ENCODE measurements around the gene TPBGL.

GRCh38 chr11:75272391-75272790 lies 31.8 kb downstream of the TPBGL start:
- TF ChIP-seq CTCF (conservative IDR thresholded peaks at IDR 0.05; ENCODE audit: low read depth, low read length) (no peak), CHD1 (IDR thresholded peaks at IDR 0.05; ENCODE audit: low read depth, low read length) (no peak), POLR2A (IDR thresholded peaks at IDR 0.05; ENCODE audit: low read depth, low read length) (no peak), RAD21 (IDR thresholded peaks at IDR 0.05; ENCODE audit: low read length) (no peak), CEBPB (IDR thresholded peaks at IDR 0.05; ENCODE audit: low read depth, low read length) (no peak), USF2 (IDR thresholded peaks at IDR 0.05; ENCODE audit: low read depth, low read length) (no peak)

All from IMR-90 (cell line).